ENCODE data around the gene RABGAP1.

The RABGAP1 gene

GRCh38 chr9:123020796-123021195 lies 80.0 kb downstream of the RABGAP1 start:
- Histone ChIP-seq H3K4me1 (ENCODE audit: control insufficient read depth, low read depth, low read length) (no peaks in the 10 kb centered on the region), H3K4me3 (ENCODE audit: low read length) (no peak overlapping the region), H3K9me3 (ENCODE audit: control insufficient read depth, low read depth, low read length) (no peaks in the 10 kb centered on the region), H3K9ac (ENCODE audit: low read length) (no peak overlapping the region), H3K27me3 (ENCODE audit: control insufficient read depth, insufficient read depth, low read length) (no peaks in the 10 kb centered on the region), H3K27ac (ENCODE audit: low read length) (no peak overlapping the region), H3K36me3 (ENCODE audit: control insufficient read depth, low read depth, low read length) (peaks cover 43% of the 10 kb centered on the region)

- Histone ChIP-seq H3K4me1 (ENCODE audit: control insufficient read depth, low read depth, low read length) (no peaks in the 10 kb centered on the region), H3K9me3 (ENCODE audit: control insufficient read depth, low read depth, low read length) (no peaks in the 10 kb centered on the region), H3K27me3 (ENCODE audit: control insufficient read depth, insufficient read depth, low read length) (no peaks in the 10 kb centered on the region), H3K36me3 (ENCODE audit: control insufficient read depth, low read depth, low read length) (peaks cover 16% of the 10 kb centered on the region), H3K9ac (ENCODE audit: low read length) (no peak overlapping the region), H3K4me3 (ENCODE audit: low read length) (no peak overlapping the region), H3K27ac (ENCODE audit: low read length) (no peak overlapping the region)
Measured at GRCh38 chr9:123026425-123026824, 85.6 kb downstream of the RABGAP1 start.

GRCh38 chr9:123027517-123027916 lies 86.7 kb downstream of the RABGAP1 start:
- Histone ChIP-seq H3K4me1 (ENCODE audit: control insufficient read depth, low read depth, low read length) (no peaks in the 10 kb centered on the region), H3K9me3 (ENCODE audit: control insufficient read depth, low read depth, low read length) (no peaks in the 10 kb centered on the region), H3K36me3 (ENCODE audit: control insufficient read depth, low read depth, low read length) (peaks cover 8% of the 10 kb centered on the region), H3K27ac (ENCODE audit: low read length) (no peak overlapping the region), H3K9ac (ENCODE audit: low read length) (no peak overlapping the region), H3K4me3 (ENCODE audit: low read length) (no peak overlapping the region), H3K27me3 (ENCODE audit: control insufficient read depth, insufficient read depth, low read length) (no peaks in the 10 kb centered on the region)

GRCh38 chr9:123028136-123028535 lies 87.3 kb downstream of the RABGAP1 start:
- peaks cover 4% of the 10 kb centered on the region for H3K36me3 ChIP-seq (ENCODE audit: control insufficient read depth, low read depth, low read length)
- no peaks in the 10 kb centered on the region for H3K9me3 ChIP-seq (ENCODE audit: control insufficient read depth, low read depth, low read length)
- H3K27me3 ChIP-seq (ENCODE audit: control insufficient read depth, insufficient read depth, low read length), result no peaks in the 10 kb centered on the region
- no peak overlapping the region for H3K27ac ChIP-seq (ENCODE audit: low read length)
- no peaks in the 10 kb centered on the region for H3K4me1 ChIP-seq (ENCODE audit: control insufficient read depth, low read depth, low read length)
- H3K9ac ChIP-seq (ENCODE audit: low read length), result no peak overlapping the region
- H3K4me3 ChIP-seq (ENCODE audit: low read length), result no peak overlapping the region

GRCh38 chr9:123028973-123029372 lies 88.2 kb downstream of the RABGAP1 start:
- no peaks in the 10 kb centered on the region for H3K27me3 ChIP-seq (ENCODE audit: control insufficient read depth, insufficient read depth, low read length)
- no peaks in the 10 kb centered on the region for H3K4me1 ChIP-seq (ENCODE audit: control insufficient read depth, low read depth, low read length)
- no peaks in the 10 kb centered on the region for H3K9me3 ChIP-seq (ENCODE audit: control insufficient read depth, low read depth, low read length)
- no peaks in the 10 kb centered on the region for H3K36me3 ChIP-seq (ENCODE audit: control insufficient read depth, low read depth, low read length)
- no peak overlapping the region for H3K27ac ChIP-seq (ENCODE audit: low read length)
- H3K9ac ChIP-seq (ENCODE audit: low read length), result no peak overlapping the region
- no peak overlapping the region for H3K4me3 ChIP-seq (ENCODE audit: low read length)

- no peaks in the 10 kb centered on the region for H3K27me3 ChIP-seq (ENCODE audit: control insufficient read depth, insufficient read depth, low read length)
- no peak overlapping the region for H3K4me3 ChIP-seq (ENCODE audit: low read length)
- H3K27ac ChIP-seq (ENCODE audit: low read length), result no peak overlapping the region
- H3K36me3 ChIP-seq (ENCODE audit: control insufficient read depth, low read depth, low read length), result peaks cover 8% of the 10 kb centered on the region
- H3K9me3 ChIP-seq (ENCODE audit: control insufficient read depth, low read depth, low read length), result no peaks in the 10 kb centered on the region
- H3K9ac ChIP-seq (ENCODE audit: low read length), result no peak overlapping the region
- H3K4me1 ChIP-seq (ENCODE audit: control insufficient read depth, low read depth, low read length), result no peaks in the 10 kb centered on the region
Measured at GRCh38 chr9:123031963-123032362, 91.1 kb downstream of the RABGAP1 start.

- no peaks in the 10 kb centered on the region for H3K27me3 ChIP-seq (ENCODE audit: control insufficient read depth, insufficient read depth, low read length)
- no peaks in the 10 kb centered on the region for H3K9me3 ChIP-seq (ENCODE audit: control insufficient read depth, low read depth, low read length)
- H3K36me3 ChIP-seq (ENCODE audit: control insufficient read depth, low read depth, low read length), result peaks cover 8% of the 10 kb centered on the region
- no peaks in the 10 kb centered on the region for H3K4me1 ChIP-seq (ENCODE audit: control insufficient read depth, low read depth, low read length)
- H3K4me3 ChIP-seq (ENCODE audit: low read length), result no peak within 1 kb of the TSS
- H3K27ac ChIP-seq (ENCODE audit: low read length), result no peak within 1 kb of the TSS
- no peak within 1 kb of the TSS for H3K9ac ChIP-seq (ENCODE audit: low read length)
Measured at GRCh38 chr9:123033352-123033751, 92.5 kb downstream of the RABGAP1 start, which contains the start of gene GPR21. TSS of gene GPR21 (plus strand) at chr9:123033667. CDS start at chr9:123034567, 900 bp downstream.

- no peak overlapping the region for H3K9ac ChIP-seq (ENCODE audit: low read length)
- no peak overlapping the region for H3K27ac ChIP-seq (ENCODE audit: low read length)
- no peaks in the 10 kb centered on the region for H3K27me3 ChIP-seq (ENCODE audit: control insufficient read depth, insufficient read depth, low read length)
- H3K36me3 ChIP-seq (ENCODE audit: control insufficient read depth, low read depth, low read length), result peaks cover 8% of the 10 kb centered on the region
- H3K4me3 ChIP-seq (ENCODE audit: low read length), result no peak overlapping the region
- H3K9me3 ChIP-seq (ENCODE audit: control insufficient read depth, low read depth, low read length), result no peaks in the 10 kb centered on the region
- H3K4me1 ChIP-seq (ENCODE audit: control insufficient read depth, low read depth, low read length), result no peaks in the 10 kb centered on the region
Measured at GRCh38 chr9:123033864-123034601, 93.2 kb downstream of the RABGAP1 start.

GRCh38 chr9:123034881-123035510 lies 94.2 kb downstream of the RABGAP1 start:
- no peaks in the 10 kb centered on the region for H3K9me3 ChIP-seq (ENCODE audit: control insufficient read depth, low read depth, low read length)
- no peak overlapping the region for H3K9ac ChIP-seq (ENCODE audit: low read length)
- H3K36me3 ChIP-seq (ENCODE audit: control insufficient read depth, low read depth, low read length), result peaks cover 8% of the 10 kb centered on the region
- no peak overlapping the region for H3K27ac ChIP-seq (ENCODE audit: low read length)
- no peaks in the 10 kb centered on the region for H3K27me3 ChIP-seq (ENCODE audit: control insufficient read depth, insufficient read depth, low read length)
- H3K4me3 ChIP-seq (ENCODE audit: low read length), result no peak overlapping the region
- H3K4me1 ChIP-seq (ENCODE audit: control insufficient read depth, low read depth, low read length), result no peaks in the 10 kb centered on the region

GRCh38 chr9:123035791-123036190 lies 95.0 kb downstream of the RABGAP1 start:
- Histone ChIP-seq H3K27ac (ENCODE audit: low read length) (no peak overlapping the region), H3K9me3 (ENCODE audit: control insufficient read depth, low read depth, low read length) (no peaks in the 10 kb centered on the region), H3K27me3 (ENCODE audit: control insufficient read depth, insufficient read depth, low read length) (no peaks in the 10 kb centered on the region), H3K4me1 (ENCODE audit: control insufficient read depth, low read depth, low read length) (no peaks in the 10 kb centered on the region), H3K4me3 (ENCODE audit: low read length) (no peak overlapping the region), H3K36me3 (ENCODE audit: control insufficient read depth, low read depth, low read length) (peaks cover 8% of the 10 kb centered on the region), H3K9ac (ENCODE audit: low read length) (no peak overlapping the region)

- H3K27ac ChIP-seq (ENCODE audit: low read length), result no peak overlapping the region
- no peak overlapping the region for H3K9ac ChIP-seq (ENCODE audit: low read length)
- no peaks in the 10 kb centered on the region for H3K4me1 ChIP-seq (ENCODE audit: control insufficient read depth, low read depth, low read length)
- H3K27me3 ChIP-seq (ENCODE audit: control insufficient read depth, insufficient read depth, low read length), result no peaks in the 10 kb centered on the region
- H3K9me3 ChIP-seq (ENCODE audit: control insufficient read depth, low read depth, low read length), result no peaks in the 10 kb centered on the region
- peaks cover 8% of the 10 kb centered on the region for H3K36me3 ChIP-seq (ENCODE audit: control insufficient read depth, low read depth, low read length)
- H3K4me3 ChIP-seq (ENCODE audit: low read length), result no peak overlapping the region
Measured at GRCh38 chr9:123036893-123037545, 96.2 kb downstream of the RABGAP1 start.

Measured in iPS-18a (cell line).